ENCODE results near the gene ADAMTSL5. TPM values are rescaled to one million over a fixed set of nuclear protein-coding genes. Genes with fewer than 3 reads are reported as not detected.

ADAMTSL5 gene
- total and polyA plus RNA-seq, 8 donors: 1.1 to 29.5 (median 1.8) TPM; not detected in 2

- WGBS, 5 donors: 97 to 98% (median 98%) methylated on average over 28 to 66 of the region's 66 CpGs
- TF ChIP-seq CTCF (IDR thresholded peaks at IDR 0.05): no peak
- no peak for TF ChIP-seq POLR2AphosphoS5 (IDR thresholded peaks at IDR 0.05)
- TF ChIP-seq POLR2A (IDR thresholded peaks at IDR 0.05): no peak
- TF ChIP-seq EP300 (IDR thresholded peaks at IDR 0.05): no peak
- DNase-seq: no peak
- peaks cover 4 to 29% (median 22%) of the 10 kb centered on the region in 4 donors for H3K36me3 ChIP-seq
- no peak overlapping the region for H3K4me3 ChIP-seq
- H3K9me3 ChIP-seq: no peaks in the 10 kb centered on the region
- no peaks in the 10 kb centered on the region for H3K27me3 ChIP-seq
- H3K4me1 ChIP-seq: no peaks in the 10 kb centered on the region
- intact Hi-C loops (cut with DNase I; ENCODE audit: low total_unique reads): loop anchor here (10.0 kb wide), 1 partner anchor 268 kb away; no protein-coding TSS in a partner anchor
- H3K27ac ChIP-seq: no peak overlapping the region
These were observed 43.7 kb upstream of the ADAMTSL5 start for GRCh38 chr19:1556390-1557070.

- WGBS, 5 donors: 95 to 96% (median 95%) methylated on average over 37 to 121 of the region's 121 CpGs
- TF ChIP-seq CTCF (IDR thresholded peaks at IDR 0.05): no peak
- TF ChIP-seq POLR2A (IDR thresholded peaks at IDR 0.05): no peak
- TF ChIP-seq POLR2AphosphoS5 (IDR thresholded peaks at IDR 0.05): no peak
- no peak for TF ChIP-seq EP300 (IDR thresholded peaks at IDR 0.05)
- no peaks in the 10 kb centered on the region for H3K27me3 ChIP-seq
- H3K9me3 ChIP-seq: no peaks in the 10 kb centered on the region
- H3K4me3 ChIP-seq: no peak overlapping the region
- DNase-seq: no peak
- no peaks in the 10 kb centered on the region for H3K4me1 ChIP-seq
- intact Hi-C loops (cut with DNase I; ENCODE audit: low total_unique reads): loop anchor here (10.0 kb wide), 1 partner anchor 269 kb away; no protein-coding TSS in a partner anchor
- H3K36me3 ChIP-seq: peaks cover 4 to 28% (median 22%) of the 10 kb centered on the region in 4 donors
- H3K27ac ChIP-seq: no peak overlapping the region
These were observed 42.9 kb upstream of the ADAMTSL5 start for GRCh38 chr19:1555487-1556389.

GRCh38 chr19:1554968-1555367 is 42.1 kb upstream of the ADAMTSL5 start:
- no peak for TF ChIP-seq EP300 (IDR thresholded peaks at IDR 0.05)
- no peak for TF ChIP-seq CTCF (IDR thresholded peaks at IDR 0.05)
- no peak for TF ChIP-seq POLR2A (IDR thresholded peaks at IDR 0.05)
- no peak for TF ChIP-seq POLR2AphosphoS5 (IDR thresholded peaks at IDR 0.05)
- intact Hi-C loops (cut with DNase I; ENCODE audit: low total_unique reads): loop anchor here (10.0 kb wide), 1 partner anchor 270 kb away; no protein-coding TSS in a partner anchor
- H3K27me3 ChIP-seq: no peaks in the 10 kb centered on the region
- H3K4me1 ChIP-seq: no peaks in the 10 kb centered on the region
- no peaks in the 10 kb centered on the region for H3K9me3 ChIP-seq
- H3K36me3 ChIP-seq: peaks cover 4 to 25% (median 22%) of the 10 kb centered on the region in 4 donors
- H3K4me3 ChIP-seq: no peak overlapping the region
- H3K27ac ChIP-seq: no peak overlapping the region
- DNase-seq: no peak
- 86 to 91% (median 89%) methylated on average over 24 of the region's 24 CpGs for WGBS, 5 donors

GRCh38 chr19:1553415-1553814 is 40.6 kb upstream of the ADAMTSL5 start:
- Histone ChIP-seq H3K27ac (no peak overlapping the region), H3K27me3 (no peaks in the 10 kb centered on the region), H3K4me3 (no peak overlapping the region), H3K9me3 (no peaks in the 10 kb centered on the region), H3K4me1 (no peaks in the 10 kb centered on the region), H3K36me3 (peaks cover 4 to 25% (median 20%) of the 10 kb centered on the region in 4 donors)
- intact Hi-C loops (cut with DNase I; ENCODE audit: low total_unique reads): loop anchor here (10.0 kb wide), 1 partner anchor 271 kb away; no protein-coding TSS in a partner anchor
- TF ChIP-seq POLR2A (IDR thresholded peaks at IDR 0.05) (no peak), EP300 (IDR thresholded peaks at IDR 0.05) (no peak), POLR2AphosphoS5 (IDR thresholded peaks at IDR 0.05) (no peak), CTCF (IDR thresholded peaks at IDR 0.05) (no peak)
- WGBS, 5 donors: 76 to 85% (median 83%) methylated on average over 10 of the region's 10 CpGs
- no peak for DNase-seq

Data from stomach (tissue), 9 donors.